Stimulated activated naive CD8-positive, alpha-beta T cell treated with anti-CD3 and anti-CD28 coated beads, Interleukin-15, Interleukin-2, amounts not matched to agents 100 ng/mL and 50 ng/mL, for 24 hours (primary cell): ENCODE data around the gene RNASE3.
A peak's percentile ranks its signal among the peaks of the same experiment; 100 is the strongest.
"Not testable (repeated sequence)": the region's sequence is repeated elsewhere in the genome, so short reads cannot be mapped to it uniquely, and the experiment has no call there.

Experiments used
- H3K27ac Mint-ChIP-seq: one replicate; pipeline ENCODE4 v1.8.0; 2021; ENCODE audit warnings: mild to moderate bottlenecking, mixed read lengths
- H3K27me3 Mint-ChIP-seq: one replicate; pipeline ENCODE4 v1.8.0; 2021; ENCODE audit warnings: mixed read lengths
- H3K36me3 Mint-ChIP-seq: one replicate; pipeline ENCODE4 v1.8.0; 2021; ENCODE audit warnings: low read depth, mixed read lengths
- H3K4me1 Mint-ChIP-seq: one replicate; pipeline ENCODE4 v1.8.0; 2021; ENCODE audit warnings: low read depth, mixed read lengths
- H3K4me3 Mint-ChIP-seq: one replicate; pipeline ENCODE4 v1.8.0; 2021; ENCODE audit warnings: mild to moderate bottlenecking, mixed read lengths
- H3K9me3 Mint-ChIP-seq: one replicate; pipeline ENCODE4 v1.8.0; 2021; ENCODE audit warnings: mixed read lengths

RNASE3 gene

GRCh38 chr14:20891126-20891825 is at the start of gene RNASE3:
Gene RNASE3, plus strand, starts transcription at chr14:20891385. Its CDS starts 302 bp downstream, at chr14:20891687.
- H3K4me3 Mint-ChIP-seq, H3K9me3 Mint-ChIP-seq, H3K4me1 Mint-ChIP-seq, H3K27ac Mint-ChIP-seq, H3K36me3 Mint-ChIP-seq: not testable (repeated sequence)
- H3K27me3 Mint-ChIP-seq: peaks cover 25% of the 10 kb centered on the region

GRCh38 chr14:20846560-20846959 is 44.6 kb upstream of the RNASE3 start:
- H3K9me3 Mint-ChIP-seq: no peaks in the 10 kb centered on the region
- no peak overlapping the region for H3K4me3 Mint-ChIP-seq
- H3K27me3 Mint-ChIP-seq: no peaks in the 10 kb centered on the region
- H3K36me3 Mint-ChIP-seq: no peaks in the 10 kb centered on the region
- H3K4me1 Mint-ChIP-seq: no peaks in the 10 kb centered on the region
- no peak overlapping the region for H3K27ac Mint-ChIP-seq

GRCh38 chr14:20848316-20848954 is 42.8 kb upstream of the RNASE3 start:
- no peaks in the 10 kb centered on the region for H3K9me3 Mint-ChIP-seq
- H3K4me1 Mint-ChIP-seq: no peaks in the 10 kb centered on the region
- H3K36me3 Mint-ChIP-seq: no peaks in the 10 kb centered on the region
- no peak overlapping the region for H3K4me3 Mint-ChIP-seq
- no peaks in the 10 kb centered on the region for H3K27me3 Mint-ChIP-seq
- no peak overlapping the region for H3K27ac Mint-ChIP-seq

DNA sequence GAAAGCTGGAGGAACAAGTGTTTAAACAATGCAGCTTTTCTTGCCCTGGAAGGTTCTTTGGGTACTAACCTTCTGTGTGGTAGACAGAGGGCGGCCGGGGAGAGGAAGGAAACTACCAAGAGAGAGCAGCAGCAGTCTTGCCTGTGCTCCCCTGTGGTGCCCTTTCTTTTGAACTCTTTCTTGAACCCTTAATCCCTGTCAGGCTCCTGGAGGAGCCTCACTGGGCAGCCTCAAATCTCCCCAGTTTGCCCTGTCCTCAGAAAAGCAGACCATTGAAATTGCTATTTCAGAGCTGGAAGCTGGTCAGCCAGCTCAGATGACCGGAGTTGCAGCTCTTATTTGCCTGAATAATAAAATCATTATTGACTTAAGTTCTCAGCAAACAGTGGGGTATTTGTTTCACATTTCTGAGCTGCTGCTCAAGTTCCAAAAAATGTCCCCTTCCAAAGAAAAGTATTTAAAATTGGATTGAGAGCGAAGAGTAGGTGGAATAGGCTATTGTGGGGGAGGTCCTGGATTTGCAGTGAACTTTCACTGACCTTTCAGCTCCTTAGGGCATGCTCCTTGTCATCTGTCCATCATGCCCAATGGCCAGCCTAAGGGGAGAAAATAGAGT is 42.1 kb upstream of the RNASE3 start:
- no peak overlapping the region for H3K27ac Mint-ChIP-seq
- H3K36me3 Mint-ChIP-seq: no peaks in the 10 kb centered on the region
- H3K27me3 Mint-ChIP-seq: no peaks in the 10 kb centered on the region
- no peaks in the 10 kb centered on the region for H3K4me1 Mint-ChIP-seq
- no peaks in the 10 kb centered on the region for H3K9me3 Mint-ChIP-seq
- H3K4me3 Mint-ChIP-seq: no peak overlapping the region

DNA sequence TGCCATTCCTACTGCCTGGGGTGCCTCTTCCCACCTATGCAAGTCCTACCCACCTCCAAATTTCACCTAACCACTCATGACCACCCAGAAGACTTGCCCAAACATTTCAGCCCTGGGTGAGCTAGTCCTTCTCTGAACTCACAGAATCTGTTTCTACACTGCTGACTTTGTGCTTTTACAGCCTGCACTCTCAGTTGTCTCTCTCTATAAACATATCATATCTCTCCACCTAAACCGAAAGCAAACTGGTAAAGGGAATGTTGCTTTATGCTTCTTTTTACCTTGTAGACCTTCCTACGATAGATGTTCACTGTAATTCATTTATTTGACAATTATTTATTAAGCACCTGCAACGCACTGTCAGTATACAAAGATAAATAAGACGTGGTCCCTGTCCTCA is 38.1 kb upstream of the RNASE3 start:
- Mint-ChIP-seq H3K27ac (no peak overlapping the region), H3K4me1 (no peaks in the 10 kb centered on the region)

DNA sequence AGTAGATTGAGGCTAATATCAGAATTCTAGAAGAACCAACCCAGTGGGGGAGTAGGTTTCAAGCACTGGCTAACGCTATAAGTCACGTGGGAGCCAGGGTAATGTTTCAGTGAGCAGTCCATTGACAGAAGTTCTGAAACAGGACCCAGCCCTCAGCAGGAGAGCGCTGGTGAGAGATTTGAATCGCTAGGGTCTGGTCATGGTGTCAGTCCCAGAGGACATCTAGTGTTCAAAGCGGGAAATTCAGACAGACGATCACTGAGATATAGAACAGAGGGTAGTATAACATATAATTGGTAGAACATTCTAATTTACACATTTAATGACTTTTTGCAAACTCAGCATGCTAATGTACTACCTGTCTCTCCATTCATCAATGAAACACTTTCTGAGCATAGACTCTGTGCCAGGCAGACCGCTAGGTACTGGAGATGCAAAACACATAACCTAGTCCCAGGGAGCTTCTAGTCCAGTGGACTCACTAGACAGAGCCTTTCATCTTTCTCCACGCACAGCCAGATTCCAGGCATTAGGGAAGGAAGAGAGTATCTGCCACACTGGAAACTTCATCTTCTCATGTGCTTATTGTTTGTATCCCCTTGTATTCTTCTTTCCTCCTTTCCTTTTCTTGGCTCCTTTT is 35.4 kb upstream of the RNASE3 start:
- Mint-ChIP-seq H3K36me3 (no peaks in the 10 kb centered on the region), H3K4me1 (no peaks in the 10 kb centered on the region), H3K27me3 (peaks cover 23% of the 10 kb centered on the region), H3K9me3 (no peaks in the 10 kb centered on the region), H3K27ac (no peak overlapping the region), H3K4me3 (no peak overlapping the region)

More for the DNA sequence above, 38.1 kb upstream of the RNASE3 start:
- no peaks in the 10 kb centered on the region for H3K36me3 Mint-ChIP-seq
- peaks cover 11% of the 10 kb centered on the region for H3K27me3 Mint-ChIP-seq
- H3K9me3 Mint-ChIP-seq: no peaks in the 10 kb centered on the region
- H3K4me3 Mint-ChIP-seq: no peak overlapping the region

GRCh38 chr14:20857207-20857606 is 34.0 kb upstream of the RNASE3 start:
- H3K4me3 Mint-ChIP-seq: no peak overlapping the region
- H3K36me3 Mint-ChIP-seq: no peaks in the 10 kb centered on the region
- no peaks in the 10 kb centered on the region for H3K4me1 Mint-ChIP-seq
- peaks cover 33% of the 10 kb centered on the region for H3K27me3 Mint-ChIP-seq
- H3K27ac Mint-ChIP-seq: no peak overlapping the region
- no peaks in the 10 kb centered on the region for H3K9me3 Mint-ChIP-seq

- Mint-ChIP-seq H3K4me1 (no peaks in the 10 kb centered on the region), H3K4me3 (no peak overlapping the region), H3K27me3 (peaks cover 33% of the 10 kb centered on the region), H3K9me3 (no peaks in the 10 kb centered on the region), H3K27ac (no peak overlapping the region), H3K36me3 (no peaks in the 10 kb centered on the region)
These were observed 33.4 kb upstream of the RNASE3 start for GRCh38 chr14:20857630-20858261.

GRCh38 chr14:20866194-20866593 is 25.0 kb upstream of the RNASE3 start:
- Mint-ChIP-seq H3K27me3 (peaks cover 18% of the 10 kb centered on the region), H3K4me3 (no peak overlapping the region), H3K9me3 (no peaks in the 10 kb centered on the region), H3K36me3 (no peaks in the 10 kb centered on the region), H3K27ac (no peak overlapping the region), H3K4me1 (no peaks in the 10 kb centered on the region)

- Mint-ChIP-seq H3K4me3 (no peak overlapping the region), H3K4me1 (no peaks in the 10 kb centered on the region), H3K36me3 (no peaks in the 10 kb centered on the region), H3K9me3 (no peaks in the 10 kb centered on the region), H3K27ac (no peak overlapping the region), H3K27me3 (peaks cover 11% of the 10 kb centered on the region)
These were observed 24.2 kb upstream of the RNASE3 start for GRCh38 chr14:20866963-20867362.

DNA sequence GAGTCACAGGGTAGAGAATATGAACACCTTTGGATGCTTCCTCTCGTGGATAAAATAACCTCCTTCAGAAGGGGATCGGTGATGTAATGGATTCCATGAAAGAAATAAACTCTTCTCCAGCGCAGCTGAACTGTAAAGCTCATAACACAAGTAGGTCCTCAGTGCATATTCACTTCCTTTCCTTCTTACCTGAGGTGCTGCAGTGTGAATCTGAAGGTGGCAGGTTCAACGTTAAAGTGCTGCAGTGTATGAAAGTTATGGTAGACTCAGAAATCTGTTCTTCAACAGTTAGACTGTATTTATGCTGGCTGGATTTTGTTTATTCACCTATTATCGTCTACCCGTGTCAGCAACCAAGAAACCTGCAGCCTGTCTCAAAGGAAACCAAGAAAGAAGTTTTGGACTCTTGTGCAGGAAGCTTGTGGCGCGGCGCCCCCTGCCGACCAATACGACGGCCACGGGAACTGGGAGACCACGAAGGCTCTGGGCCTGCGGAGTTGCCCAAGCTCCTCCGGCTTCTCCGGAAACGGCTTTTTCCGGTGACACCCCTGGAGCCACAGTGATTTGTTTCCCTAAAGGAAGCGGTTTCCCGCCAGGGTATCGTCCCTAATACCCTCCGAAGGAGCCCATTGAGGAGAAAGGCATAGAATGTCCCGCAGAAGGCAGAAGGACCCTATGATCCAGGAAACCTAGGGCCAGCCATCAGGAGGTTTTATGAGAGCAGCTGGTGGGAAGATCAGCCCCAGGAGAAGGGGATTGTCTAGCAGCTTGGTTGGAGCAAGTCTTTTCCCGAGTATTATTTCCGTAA is 17.6 kb upstream of the RNASE3 start:
- peak overlapping the region; percentile 55 for H3K4me3 Mint-ChIP-seq

DNA sequence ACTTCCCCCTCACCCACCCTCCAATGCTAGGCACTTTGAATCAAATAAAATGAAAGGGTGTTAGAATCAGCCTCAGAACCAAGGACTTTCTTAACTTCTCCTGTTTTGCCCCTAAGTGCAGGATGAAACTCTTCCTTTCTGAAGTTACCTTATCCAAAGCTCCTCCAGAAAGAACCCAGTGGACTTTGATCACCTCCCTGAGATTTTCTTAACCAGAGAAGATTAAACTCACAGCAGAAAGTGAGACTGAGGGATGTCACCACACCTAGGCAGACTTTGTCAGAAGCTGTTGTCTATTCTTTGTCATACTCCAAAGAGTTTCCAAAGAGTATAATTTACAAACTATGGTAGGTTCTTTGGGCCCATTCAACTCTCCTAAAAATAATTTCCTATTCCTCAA is 14.2 kb upstream of the RNASE3 start:
- H3K27ac Mint-ChIP-seq: no peak overlapping the region
- no peaks in the 10 kb centered on the region for H3K9me3 Mint-ChIP-seq
- H3K4me1 Mint-ChIP-seq: peaks cover 13% of the 10 kb centered on the region
- no peaks in the 10 kb centered on the region for H3K36me3 Mint-ChIP-seq
- peaks cover 5% of the 10 kb centered on the region for H3K27me3 Mint-ChIP-seq
- no peak overlapping the region for H3K4me3 Mint-ChIP-seq

More for the DNA sequence above, 17.6 kb upstream of the RNASE3 start:
- Mint-ChIP-seq H3K9me3 (no peaks in the 10 kb centered on the region), H3K27me3 (peaks cover 8% of the 10 kb centered on the region), H3K36me3 (no peaks in the 10 kb centered on the region), H3K27ac (no peak overlapping the region), H3K4me1 (peaks cover 13% of the 10 kb centered on the region)

DNA sequence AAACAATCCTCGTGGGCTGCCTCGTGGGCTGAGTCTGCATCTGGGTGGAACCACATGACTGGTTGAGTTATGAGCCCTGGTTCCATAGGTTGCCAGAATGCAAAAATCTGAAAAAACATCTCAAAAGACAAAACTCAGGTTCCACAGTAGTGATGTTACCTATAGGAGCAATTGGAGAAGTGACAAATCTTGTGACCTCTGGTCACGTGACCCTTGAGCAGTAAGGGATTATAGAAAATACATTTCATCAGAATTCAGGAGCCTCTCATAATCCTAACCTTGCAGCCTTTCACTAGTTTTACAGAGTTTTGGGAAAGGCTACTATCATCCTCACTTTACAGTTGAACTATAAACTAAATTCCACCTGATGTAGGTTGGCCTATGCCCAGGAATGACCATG is 12.5 kb upstream of the RNASE3 start:
- no peaks in the 10 kb centered on the region for H3K36me3 Mint-ChIP-seq
- no peaks in the 10 kb centered on the region for H3K27me3 Mint-ChIP-seq
- peaks cover 4% of the 10 kb centered on the region for H3K4me1 Mint-ChIP-seq
- no peak overlapping the region for H3K4me3 Mint-ChIP-seq
- no peak overlapping the region for H3K27ac Mint-ChIP-seq
- H3K9me3 Mint-ChIP-seq: no peaks in the 10 kb centered on the region

GRCh38 chr14:20881229-20881628 is 10.0 kb upstream of the RNASE3 start:
- H3K36me3 Mint-ChIP-seq, H3K9me3 Mint-ChIP-seq, H3K27me3 Mint-ChIP-seq, H3K4me1 Mint-ChIP-seq, H3K27ac Mint-ChIP-seq, H3K4me3 Mint-ChIP-seq: not testable (repeated sequence)
